Psoas muscle (tissue), 8 donors: ENCODE results near the gene UPF1. TPM values are rescaled to one million over a fixed set of nuclear protein-coding genes. Genes with fewer than 3 reads are reported as not detected.

Experiments
- ATAC-seq, 4 donors: fragments of 200-7000 bp; cut with Tn5 transposase; one replicate each; pipeline ENCODE4 v1.9.1; 2020; ENCODE audit warnings: moderate library complexity in 3 of 4, mild to moderate bottlenecking in 2 of 4
- DNase-seq, 2 donors: peaks; one replicate each; pipeline ENCODE4 v3.0.0-alpha.2; 2020
- H3K27ac ChIP-seq: fragments of 200-600 bp; one replicate; pipeline ENCODE4 v1.8.0; 2022
- H3K27me3 ChIP-seq, 3 donors: fragments of 200-600 bp in 1 of 3; one replicate each; pipeline versions ENCODE4 v1.6.1 to v1.8.0; 2013 to 2022; ENCODE audit warnings: low read length in 2 of 3, mild to moderate bottlenecking in 2 of 3, moderate library complexity in 1 of 3; ENCODE audit not compliant: insufficient read depth in 3 of 3
- H3K36me3 ChIP-seq, 2 donors: fragments of 200-600 bp in 1 of 2; one replicate each; pipeline versions ENCODE4 v1.6.1 to v1.8.0; 2013 to 2022; ENCODE audit warnings: low read depth in 1 of 2, mild to moderate bottlenecking in 1 of 2, moderate library complexity in 1 of 2; ENCODE audit not compliant: insufficient read depth in 1 of 2
- H3K4me1 ChIP-seq: fragments of 200-600 bp; one replicate; pipeline ENCODE4 v1.8.0; 2022
- H3K4me3 ChIP-seq: fragments of 200-600 bp; one replicate; pipeline ENCODE4 v1.8.0; 2022; ENCODE audit warnings: mild to moderate bottlenecking
- H3K9me3 ChIP-seq: fragments of 200-600 bp; one replicate; pipeline ENCODE4 v1.8.0; 2022
- WGBS, 3 donors: extraction: QIAGEN DNeasy Blood & Tissue Kit; methylation state at CpG; one replicate each; pipeline versions ENCODE4 v1.1.6 to v1.1.7; 2013; 5-methylcytosine and 5-hydroxymethylcytosine counted together
- intact Hi-C, 2 donors: fragments of 100-400 bp; cut with DNase I; formaldehyde crosslinking; loops; one replicate each; pipeline versions ENCODE4 v1.11.0 to v1.14.2; 2022
- polyA plus RNA-seq, 3 donors: library from polyadenylated mRNA; stranded (reverse); fragments of 200-250 nt; gene quantifications; one replicate each; pipeline ENCODE4 v1.2.3, GENCODE V29; 2013
- total RNA-seq, 4 donors: library from RNA; stranded (reverse); fragmentation: NEBNext Ultra II Directional in 2 of 4; extraction: Animal tissue kit (Norgen Biotek cat#: 25700) in 2 of 4; gene quantifications; one replicate each; pipeline versions ENCODE4 v1.2.1 to v1.2.4, GENCODE V29; 2021 to 2023
- TF ChIP-seq, protein P1 (sequence below): fragments of 200-600 bp; IDR thresholded peaks from one replicate; pipeline ENCODE4 v1.8.0; 2022; ENCODE audit warnings: antibody characterized with exemption
- donor health status: healthy with polysubstance abuse.
- donor health status: DM: no; HTN: no; CAD: no; lungs with moderate emphysema.
- donor health status: Bipolar disorder and iron deficiency.
- donor health status: healthy.
- donor health status: DM: yes; HTN: yes; CAD: no.
- donor health status: DM: no; HTN: no; CAD: no.
- donor health status: DM: no; HTN: no; CAD: no.
- donor health status: DM: yes; HTN: yes; CAD: no.

Gene UPF1
- total and polyA plus RNA-seq, 7 donors = 15.6 to 45.0 (median 34.6) TPM

GRCh38 chr19:18906605-18907519, 75.1 kb downstream of the UPF1 start:
- Histone ChIP-seq H3K4me3 (no peak overlapping the region), H3K27me3 (no peaks in the 10 kb centered on the region), H3K27ac (no peak overlapping the region), H3K4me1 (no peaks in the 10 kb centered on the region), H3K9me3 (no peaks in the 10 kb centered on the region), H3K36me3 (peaks cover 7 to 57% of the 10 kb centered on the region in 2 donors)
- DNase-seq (no peak), ATAC-seq (peak in 2 of 4 donors; percentile 8 to 13)
- intact Hi-C loops = no loop called here
- WGBS, 3 donors = 88 to 93% (median 93%) methylated on average over 35 to 36 of the region's 36 CpGs
- TF ChIP-seq, protein P1, sequence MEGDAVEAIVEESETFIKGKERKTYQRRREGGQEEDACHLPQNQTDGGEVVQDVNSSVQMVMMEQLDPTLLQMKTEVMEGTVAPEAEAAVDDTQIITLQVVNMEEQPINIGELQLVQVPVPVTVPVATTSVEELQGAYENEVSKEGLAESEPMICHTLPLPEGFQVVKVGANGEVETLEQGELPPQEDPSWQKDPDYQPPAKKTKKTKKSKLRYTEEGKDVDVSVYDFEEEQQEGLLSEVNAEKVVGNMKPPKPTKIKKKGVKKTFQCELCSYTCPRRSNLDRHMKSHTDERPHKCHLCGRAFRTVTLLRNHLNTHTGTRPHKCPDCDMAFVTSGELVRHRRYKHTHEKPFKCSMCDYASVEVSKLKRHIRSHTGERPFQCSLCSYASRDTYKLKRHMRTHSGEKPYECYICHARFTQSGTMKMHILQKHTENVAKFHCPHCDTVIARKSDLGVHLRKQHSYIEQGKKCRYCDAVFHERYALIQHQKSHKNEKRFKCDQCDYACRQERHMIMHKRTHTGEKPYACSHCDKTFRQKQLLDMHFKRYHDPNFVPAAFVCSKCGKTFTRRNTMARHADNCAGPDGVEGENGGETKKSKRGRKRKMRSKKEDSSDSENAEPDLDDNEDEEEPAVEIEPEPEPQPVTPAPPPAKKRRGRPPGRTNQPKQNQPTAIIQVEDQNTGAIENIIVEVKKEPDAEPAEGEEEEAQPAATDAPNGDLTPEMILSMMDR = no peak

DNA sequence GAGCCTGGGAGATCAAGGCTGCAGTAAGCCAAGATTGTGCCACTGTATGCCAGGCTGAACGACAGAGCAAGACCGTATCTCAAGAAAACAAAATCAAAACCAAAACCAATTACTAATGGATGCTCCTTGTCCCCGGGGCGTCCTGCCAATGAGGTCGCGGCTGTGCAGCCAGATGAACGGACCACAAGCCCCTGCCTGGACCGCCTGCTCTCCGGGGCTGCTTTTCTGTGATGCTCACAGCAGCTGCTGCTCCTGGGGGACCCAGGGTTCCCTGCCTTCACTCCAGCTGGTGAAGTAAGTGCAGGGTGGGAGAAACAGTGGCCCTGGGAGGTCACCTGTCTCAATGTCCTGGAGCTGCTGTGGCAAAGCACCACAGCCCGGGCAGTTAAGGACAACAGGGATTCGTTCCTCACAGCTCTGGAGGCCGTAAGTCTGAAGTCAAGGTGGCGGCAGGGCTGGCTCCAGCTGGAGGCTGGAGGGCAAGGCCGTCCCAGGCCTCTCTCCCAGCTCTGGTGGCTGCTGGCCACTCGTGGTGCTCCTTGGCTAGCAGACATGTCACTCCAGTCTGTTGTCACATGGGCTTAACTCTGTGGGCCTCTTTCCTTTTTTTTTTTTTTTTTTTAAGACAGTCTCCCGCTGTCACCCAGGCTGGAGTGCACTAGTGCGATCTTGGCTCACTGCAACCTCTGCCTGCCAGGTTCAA, 77.3 kb downstream of the UPF1 start:
- TF ChIP-seq, protein P1 = no peak
- ATAC-seq (no peak), DNase-seq (no peak)
- H3K9me3 ChIP-seq = no peaks in the 10 kb centered on the region
- no peaks in the 10 kb centered on the region for H3K27me3 ChIP-seq
- H3K4me3 ChIP-seq = no peak overlapping the region
- WGBS, 3 donors = 82 to 88% (median 87%) methylated on average over 17 of the region's 17 CpGs
- no peaks in the 10 kb centered on the region for H3K4me1 ChIP-seq
- intact Hi-C loops = no loop called here
- peaks cover 7 to 60% of the 10 kb centered on the region in 2 donors for H3K36me3 ChIP-seq
- no peak overlapping the region for H3K27ac ChIP-seq

GRCh38 chr19:18910010-18910409, 78.3 kb downstream of the UPF1 start:
- intact Hi-C loops = no loop called here
- Histone ChIP-seq H3K27me3 (no peaks in the 10 kb centered on the region), H3K36me3 (peaks cover 7 to 51% of the 10 kb centered on the region in 2 donors), H3K9me3 (no peaks in the 10 kb centered on the region), H3K4me3 (no peak overlapping the region), H3K4me1 (no peaks in the 10 kb centered on the region), H3K27ac (no peak overlapping the region)
- TF ChIP-seq, protein P1 = no peak
- no peak for DNase-seq
- whole genome bisulfite sequencing, 3 donors = 79 to 89% (median 87%) methylated on average over 10 of the region's 10 CpGs
- no peak for ATAC-seq

DNA sequence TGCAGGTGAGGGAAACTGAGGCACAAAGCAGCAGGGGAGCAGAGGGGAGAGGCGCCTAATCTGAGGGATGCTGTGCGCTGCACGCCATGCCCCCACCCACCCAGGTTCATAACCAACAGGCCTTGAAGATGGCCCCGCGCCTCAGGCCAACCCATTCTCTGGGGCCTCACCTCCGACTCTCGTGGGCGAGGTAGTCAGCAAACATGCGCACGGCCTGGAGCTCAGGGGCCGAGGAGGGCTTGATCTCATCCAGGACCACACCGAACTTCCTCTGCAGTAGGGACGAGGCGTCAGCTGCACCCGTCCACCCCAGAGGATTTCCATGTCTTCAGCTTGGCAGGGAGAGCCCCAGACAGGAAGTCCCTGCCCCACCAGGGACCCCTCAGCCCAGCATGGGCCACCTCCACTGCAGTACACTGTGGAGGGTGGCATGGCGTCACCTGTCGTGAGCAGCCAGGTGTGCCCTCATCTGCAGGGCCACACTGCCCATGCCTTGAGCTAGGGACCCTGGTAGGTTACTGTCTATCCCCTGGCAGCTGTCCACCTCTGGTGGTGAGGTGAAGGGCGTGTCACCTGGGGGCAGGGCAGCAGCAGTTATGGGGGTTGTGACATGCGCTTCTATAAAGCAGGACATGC, 79.2 kb downstream of the UPF1 start:
- no peak overlapping the region for H3K27ac ChIP-seq
- intact Hi-C loops = no loop called here
- H3K4me3 ChIP-seq = no peak overlapping the region
- H3K36me3 ChIP-seq = peaks cover 7 to 42% of the 10 kb centered on the region in 2 donors
- ATAC-seq (no peak), DNase-seq (no peak)
- WGBS, 3 donors = 93 to 97% (median 93%) methylated on average over 19 of the region's 19 CpGs
- no peaks in the 10 kb centered on the region for H3K27me3 ChIP-seq
- TF ChIP-seq, protein P1 = no peak
- H3K9me3 ChIP-seq = no peaks in the 10 kb centered on the region
- no peaks in the 10 kb centered on the region for H3K4me1 ChIP-seq
